ENCODE results near the gene EDA.
A peak's percentile ranks its signal among the peaks of the same experiment; 100 is the strongest.

GRCh38 chrX:70030301-70030767, 414.4 kb downstream of the EDA start:
- peak; percentile 74 for TF ChIP-seq CTCF (IDR thresholded peaks at IDR 0.05)
- no peak for TF ChIP-seq EZH2 (IDR thresholded peaks at IDR 0.05)
- TF ChIP-seq EZH2phosphoT487 (IDR thresholded peaks at IDR 0.05), result no peak
